GM18526 (cell line): Measurements from ENCODE around the gene CCDC61.

Source experiments
- POLR2A ChIP-seq: IDR thresholded peaks from 3 replicates; pipeline ENCODE4 v1.6.1; 2011; ENCODE audit not compliant: insufficient read length; ENCODE audit errors: extremely low read depth

CCDC61 gene

GRCh38 chr19:46019270-46019669 is 24.0 kb downstream of the CCDC61 start:
- no peak for TF ChIP-seq POLR2A

GRCh38 chr19:46020819-46021125 is 25.5 kb downstream of the CCDC61 start:
- TF ChIP-seq POLR2A: no peak

- no peak for TF ChIP-seq POLR2A
Measured at GRCh38 chr19:46021531-46022041, 26.3 kb downstream of the CCDC61 start.

GRCh38 chr19:46022061-46022430 is 26.8 kb downstream of the CCDC61 start:
- TF ChIP-seq POLR2A: no peak

- no peak for TF ChIP-seq POLR2A
Measured at GRCh38 chr19:46022431-46023310, 27.4 kb downstream of the CCDC61 start, which contains the start of gene PGLYRP1. PGLYRP1 (minus strand) TSS chr19:46023053; CDS start chr19:46023021, 32 bp downstream.

- no peak for TF ChIP-seq POLR2A
Measured at GRCh38 chr19:46023311-46023779, 28.1 kb downstream of the CCDC61 start.

- TF ChIP-seq POLR2A: no peak
Measured at GRCh38 chr19:46025835-46026234, 30.6 kb downstream of the CCDC61 start.

- TF ChIP-seq POLR2A: no peak
Measured at GRCh38 chr19:46030812-46031550, 35.7 kb downstream of the CCDC61 start.

- no peak for TF ChIP-seq POLR2A
Measured at GRCh38 chr19:46031781-46032596, 36.7 kb downstream of the CCDC61 start.

GRCh38 chr19:46032597-46033025 is 37.3 kb downstream of the CCDC61 start:
- no peak for TF ChIP-seq POLR2A

- TF ChIP-seq POLR2A: no peak
Measured at GRCh38 chr19:46033401-46033800, 38.1 kb downstream of the CCDC61 start.

GRCh38 chr19:46035546-46035945 is 40.3 kb downstream of the CCDC61 start:
- no peak for TF ChIP-seq POLR2A

- TF ChIP-seq POLR2A: no peak
Measured at GRCh38 chr19:46035986-46036743, 40.9 kb downstream of the CCDC61 start.

- TF ChIP-seq POLR2A: no peak
Measured at GRCh38 chr19:46036744-46037128, 41.5 kb downstream of the CCDC61 start.

GRCh38 chr19:46040125-46040524 is 44.9 kb downstream of the CCDC61 start:
- TF ChIP-seq POLR2A: no peak

GRCh38 chr19:46040952-46041500 is 45.8 kb downstream of the CCDC61 start, which contains the start of gene IGFL4:
IGFL4 (minus strand) TSS chr19:46041002; CDS start chr19:46040962, 40 bp downstream.
- no peak for TF ChIP-seq POLR2A
